ENCODE results near the gene ERC2.

Gene ERC2

DNA sequence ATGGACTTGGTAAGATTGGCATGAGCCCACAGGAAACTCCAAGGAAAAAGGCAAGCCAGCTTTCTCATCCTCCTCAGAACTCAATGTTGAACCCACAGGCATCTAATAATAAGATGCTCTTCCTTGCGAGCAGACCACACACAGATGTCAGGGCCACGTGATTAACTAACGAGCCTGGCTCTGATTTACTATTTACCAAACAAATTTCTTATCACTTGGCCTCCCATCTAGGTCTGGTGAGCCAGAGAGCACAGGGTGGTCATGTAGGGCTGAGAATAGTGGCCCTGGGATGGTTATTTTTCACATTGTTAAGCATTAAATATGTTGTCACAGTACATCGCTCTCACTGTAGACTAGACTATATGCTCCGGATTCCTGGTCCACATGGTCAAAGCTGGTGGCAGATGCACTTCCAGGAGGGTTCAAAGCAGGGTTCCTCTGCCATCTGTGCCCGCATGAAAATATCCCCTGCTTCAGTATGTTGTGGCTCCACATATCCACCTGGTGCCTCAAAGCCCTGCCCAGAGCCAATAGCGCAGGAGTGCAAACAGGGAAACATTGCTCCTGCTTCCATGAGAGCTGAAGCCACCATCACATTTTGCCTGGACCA, 508.7 kb downstream of the ERC2 start:
- no peaks in the 10 kb centered on the region for H3K36me3 ChIP-seq (ENCODE audit: control insufficient read depth, insufficient read depth, low read length)
- H3K4me3 ChIP-seq (ENCODE audit: extremely low read depth, insufficient read depth, low read length, poor library complexity, severe bottlenecking), result no peak overlapping the region
- WGBS, 2 experiments (ENCODE audit: insufficient coverage in 2 of 2), result 77 to 94% methylated on average over 5 to 6 of the region's 7 CpGs
- no peak overlapping the region for H3K27ac ChIP-seq (ENCODE audit: low read depth, low read length, severe bottlenecking)
- no peaks in the 10 kb centered on the region for H3K9me3 ChIP-seq (ENCODE audit: control insufficient read depth, low read length)
- no peaks in the 10 kb centered on the region for H3K4me1 ChIP-seq (ENCODE audit: control insufficient read depth, insufficient read depth, low read length, poor library complexity, severe bottlenecking)

DNA sequence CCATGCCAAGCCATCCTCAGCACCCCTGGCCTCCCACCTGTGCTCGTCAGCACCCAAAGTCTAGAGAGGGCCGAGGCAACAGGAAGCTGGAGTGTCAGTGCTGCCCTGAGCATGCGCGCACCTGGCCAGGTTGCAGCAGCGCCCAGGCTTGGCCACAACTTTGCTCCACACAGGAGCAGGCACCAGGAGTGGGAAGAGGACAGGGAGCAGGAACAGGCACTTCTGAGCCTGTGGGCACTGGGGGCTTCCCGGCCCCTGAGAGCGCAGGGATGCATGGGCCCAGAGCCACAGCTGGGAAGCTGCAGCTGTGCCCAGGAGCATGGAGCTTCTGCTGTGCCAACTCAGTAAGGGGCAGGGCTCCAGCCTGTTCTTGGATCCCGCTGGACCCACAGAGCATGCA, 509.7 kb downstream of the ERC2 start:
- Histone ChIP-seq H3K27ac (ENCODE audit: low read depth, low read length, severe bottlenecking) (no peak overlapping the region), H3K36me3 (ENCODE audit: control insufficient read depth, insufficient read depth, low read length) (no peaks in the 10 kb centered on the region)
- 89 to 95% methylated on average over 7 to 8 of the region's 8 CpGs for WGBS, 2 experiments (ENCODE audit: insufficient coverage in 2 of 2)

DNA sequence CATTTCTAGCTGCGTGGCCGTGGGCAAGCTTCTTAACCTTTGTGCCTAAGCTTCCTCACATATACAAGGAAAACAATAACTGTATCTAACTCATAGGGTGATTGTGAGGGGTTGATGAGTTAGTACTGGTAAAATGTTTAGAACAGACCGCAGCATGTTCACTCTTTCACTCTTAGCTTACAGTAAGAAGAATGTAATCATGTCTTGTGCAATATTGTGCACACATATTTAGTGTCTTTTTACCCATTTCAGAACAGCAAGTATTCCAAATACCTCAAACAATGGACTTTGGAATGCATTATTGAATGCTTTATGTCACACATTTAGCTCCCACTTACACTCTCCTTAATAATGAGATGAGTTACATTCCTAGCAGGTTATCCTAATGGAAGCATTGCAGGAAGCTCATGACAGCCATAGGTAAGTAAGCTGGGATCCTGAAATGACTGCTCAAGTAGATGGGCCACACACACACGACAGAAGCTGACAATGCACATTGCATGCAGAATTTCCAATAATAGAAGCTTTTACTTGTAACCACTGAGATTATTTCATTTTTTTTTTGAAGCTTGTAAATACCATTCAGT, 512.3 kb downstream of the ERC2 start:
- H3K9me3 ChIP-seq (ENCODE audit: control insufficient read depth, low read length), result no peaks in the 10 kb centered on the region
- WGBS, 2 experiments (ENCODE audit: insufficient coverage in 2 of 2), result 60 to 88% methylated on average over 1 to 3 of the region's 4 CpGs
- H3K4me1 ChIP-seq (ENCODE audit: control insufficient read depth, insufficient read depth, low read length, poor library complexity, severe bottlenecking), result no peaks in the 10 kb centered on the region
- no peak overlapping the region for H3K27ac ChIP-seq (ENCODE audit: low read depth, low read length, severe bottlenecking)
- no peaks in the 10 kb centered on the region for H3K36me3 ChIP-seq (ENCODE audit: control insufficient read depth, insufficient read depth, low read length)
- H3K4me3 ChIP-seq (ENCODE audit: extremely low read depth, insufficient read depth, low read length, poor library complexity, severe bottlenecking), result no peak overlapping the region

More for the DNA sequence above, 509.7 kb downstream of the ERC2 start:
- H3K4me3 ChIP-seq (ENCODE audit: extremely low read depth, insufficient read depth, low read length, poor library complexity, severe bottlenecking), result no peak overlapping the region
- no peaks in the 10 kb centered on the region for H3K9me3 ChIP-seq (ENCODE audit: control insufficient read depth, low read length)
- H3K4me1 ChIP-seq (ENCODE audit: control insufficient read depth, insufficient read depth, low read length, poor library complexity, severe bottlenecking), result no peaks in the 10 kb centered on the region

DNA sequence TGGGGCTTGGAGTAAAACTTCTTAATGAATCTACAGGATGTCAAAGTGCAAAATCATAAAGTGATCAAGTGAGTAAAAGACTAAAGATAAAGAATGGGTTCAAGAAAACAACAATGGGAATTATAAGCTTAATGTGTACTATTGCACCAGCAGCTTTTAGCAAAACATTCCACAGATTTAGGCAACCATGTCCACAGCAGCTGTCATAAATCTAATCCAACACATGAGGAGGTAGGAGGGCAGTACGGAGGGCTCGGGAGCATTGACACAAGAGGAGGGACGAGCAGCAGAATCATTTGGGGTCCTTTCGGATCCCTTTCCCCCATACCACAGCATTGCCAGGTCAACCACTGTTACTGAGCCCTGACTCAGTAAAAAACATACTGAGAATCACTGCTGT, 516.9 kb downstream of the ERC2 start:
- Histone ChIP-seq H3K4me1 (ENCODE audit: control insufficient read depth, insufficient read depth, low read length, poor library complexity, severe bottlenecking) (no peaks in the 10 kb centered on the region), H3K27ac (ENCODE audit: low read depth, low read length, severe bottlenecking) (no peak overlapping the region), H3K9me3 (ENCODE audit: control insufficient read depth, low read length) (no peaks in the 10 kb centered on the region), H3K36me3 (ENCODE audit: control insufficient read depth, insufficient read depth, low read length) (no peaks in the 10 kb centered on the region), H3K4me3 (ENCODE audit: extremely low read depth, insufficient read depth, low read length, poor library complexity, severe bottlenecking) (no peak overlapping the region)
- WGBS, 2 experiments (ENCODE audit: insufficient coverage in 2 of 2), result no CpG with 5 or more reads among the region's 4 CpGs

DNA sequence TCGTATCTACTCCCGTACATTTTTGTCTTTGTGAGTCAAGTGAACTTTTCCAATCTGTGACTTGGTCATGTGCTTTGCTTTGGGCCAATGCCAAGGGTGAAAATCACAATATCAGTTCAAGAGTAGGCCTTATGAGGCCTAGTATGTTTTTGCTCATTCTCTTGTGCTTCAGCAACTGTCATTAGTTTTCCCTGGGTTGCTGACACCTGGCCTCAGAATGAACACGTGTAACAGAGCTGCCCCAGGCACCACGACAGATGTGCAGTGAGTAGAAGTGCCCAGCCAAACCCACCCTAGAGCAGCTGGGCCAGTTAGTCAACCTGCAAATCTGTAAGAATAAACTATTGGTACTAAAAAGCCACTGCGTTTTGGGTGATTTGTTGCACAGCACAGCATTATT, 520.9 kb downstream of the ERC2 start:
- WGBS, 2 experiments (ENCODE audit: insufficient coverage in 2 of 2), result 85 to 96% methylated on average over 2 to 3 of the region's 5 CpGs
- Histone ChIP-seq H3K36me3 (ENCODE audit: control insufficient read depth, insufficient read depth, low read length) (no peaks in the 10 kb centered on the region), H3K4me1 (ENCODE audit: control insufficient read depth, insufficient read depth, low read length, poor library complexity, severe bottlenecking) (no peaks in the 10 kb centered on the region), H3K9me3 (ENCODE audit: control insufficient read depth, low read length) (no peaks in the 10 kb centered on the region), H3K27ac (ENCODE audit: low read depth, low read length, severe bottlenecking) (no peak overlapping the region), H3K4me3 (ENCODE audit: extremely low read depth, insufficient read depth, low read length, poor library complexity, severe bottlenecking) (no peak overlapping the region)

DNA sequence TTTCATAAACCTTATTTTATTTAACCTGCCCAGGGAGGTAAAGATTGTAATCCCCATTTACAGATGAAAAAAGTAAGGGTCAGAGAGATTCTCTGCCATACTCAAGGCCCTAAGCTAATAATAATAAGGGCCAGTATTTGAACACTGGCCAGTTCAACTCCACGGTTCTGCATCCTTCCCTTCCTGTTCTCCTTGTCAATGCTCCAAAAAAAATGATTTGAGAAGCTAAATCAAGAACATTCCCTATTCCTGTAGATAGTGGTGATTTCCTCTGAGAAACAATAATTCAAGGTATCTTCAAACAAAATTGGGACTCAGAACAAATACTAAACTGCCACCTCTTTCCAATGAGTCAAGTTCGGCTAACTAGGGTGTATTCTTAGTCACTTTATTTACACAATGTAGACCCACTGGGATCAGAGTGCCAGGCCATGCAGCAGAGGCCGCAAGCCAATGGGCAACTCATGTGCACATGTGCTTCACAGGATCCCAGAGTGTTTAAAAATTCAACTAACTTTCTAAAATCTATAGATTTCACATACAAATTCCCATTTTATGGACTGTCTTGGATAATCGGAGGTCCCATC, 521.6 kb downstream of the ERC2 start:
- Histone ChIP-seq H3K4me1 (ENCODE audit: control insufficient read depth, insufficient read depth, low read length, poor library complexity, severe bottlenecking) (no peaks in the 10 kb centered on the region), H3K4me3 (ENCODE audit: extremely low read depth, insufficient read depth, low read length, poor library complexity, severe bottlenecking) (no peak overlapping the region), H3K27ac (ENCODE audit: low read depth, low read length, severe bottlenecking) (no peak overlapping the region), H3K9me3 (ENCODE audit: control insufficient read depth, low read length) (no peaks in the 10 kb centered on the region), H3K36me3 (ENCODE audit: control insufficient read depth, insufficient read depth, low read length) (no peaks in the 10 kb centered on the region)
- whole genome bisulfite sequencing, 2 experiments (ENCODE audit: insufficient coverage in 2 of 2), result 92% methylated on average over 2 to 4 of the region's 4 CpGs

DNA sequence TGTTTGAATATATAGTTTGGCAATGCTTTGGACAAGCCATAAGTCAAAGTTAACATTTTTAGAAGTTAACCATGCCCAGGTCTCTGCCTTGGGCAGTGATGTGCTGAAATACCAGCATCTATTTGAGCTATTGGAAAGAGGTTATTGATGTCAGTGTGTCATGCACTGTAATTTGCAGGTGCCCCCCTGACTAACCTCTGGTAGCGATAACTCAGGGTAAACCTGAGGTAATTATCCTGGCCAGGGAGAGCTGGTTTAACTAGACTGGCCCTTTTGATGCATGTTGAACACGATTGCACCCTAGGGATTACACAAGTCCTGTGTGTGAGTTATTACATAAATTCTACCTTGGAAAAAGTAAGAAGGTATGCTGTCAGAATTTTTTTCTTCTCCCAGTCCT, 525.4 kb downstream of the ERC2 start:
- Histone ChIP-seq H3K9me3 (ENCODE audit: control insufficient read depth, low read length) (no peaks in the 10 kb centered on the region), H3K4me3 (ENCODE audit: extremely low read depth, insufficient read depth, low read length, poor library complexity, severe bottlenecking) (no peak overlapping the region), H3K4me1 (ENCODE audit: control insufficient read depth, insufficient read depth, low read length, poor library complexity, severe bottlenecking) (no peaks in the 10 kb centered on the region), H3K27ac (ENCODE audit: low read depth, low read length, severe bottlenecking) (no peak overlapping the region), H3K36me3 (ENCODE audit: control insufficient read depth, insufficient read depth, low read length) (no peaks in the 10 kb centered on the region)
- WGBS, 2 experiments (ENCODE audit: insufficient coverage in 2 of 2), result 85 to 100% methylated on average over 1 to 2 of the region's 2 CpGs

DNA sequence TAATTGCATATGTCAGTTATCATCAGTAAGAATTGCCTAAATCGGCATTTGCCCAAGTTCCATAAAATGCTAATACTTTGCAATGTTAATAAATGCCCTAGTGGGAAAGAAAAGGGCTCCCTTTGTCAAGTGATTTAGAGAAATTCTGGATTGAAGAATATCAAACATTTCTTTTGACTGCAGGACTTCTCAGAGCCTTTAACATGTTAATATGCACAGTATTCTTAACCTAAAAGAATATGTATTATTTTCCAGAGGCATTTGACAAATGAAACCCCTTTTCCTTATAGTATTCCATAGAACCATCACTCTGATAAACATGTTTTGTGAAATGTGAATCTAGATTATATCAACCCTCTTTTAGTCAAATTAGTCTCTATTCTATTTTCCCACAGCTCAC, 529.0 kb downstream of the ERC2 start:
- Histone ChIP-seq H3K4me3 (ENCODE audit: extremely low read depth, insufficient read depth, low read length, poor library complexity, severe bottlenecking) (no peak overlapping the region), H3K36me3 (ENCODE audit: control insufficient read depth, insufficient read depth, low read length) (no peaks in the 10 kb centered on the region), H3K9me3 (ENCODE audit: control insufficient read depth, low read length) (no peaks in the 10 kb centered on the region), H3K27ac (ENCODE audit: low read depth, low read length, severe bottlenecking) (no peak overlapping the region), H3K4me1 (ENCODE audit: control insufficient read depth, insufficient read depth, low read length, poor library complexity, severe bottlenecking) (no peaks in the 10 kb centered on the region)
- WGBS, 2 experiments (ENCODE audit: insufficient coverage in 2 of 2), result no CpG with 5 or more reads among the region's 1 CpG

DNA sequence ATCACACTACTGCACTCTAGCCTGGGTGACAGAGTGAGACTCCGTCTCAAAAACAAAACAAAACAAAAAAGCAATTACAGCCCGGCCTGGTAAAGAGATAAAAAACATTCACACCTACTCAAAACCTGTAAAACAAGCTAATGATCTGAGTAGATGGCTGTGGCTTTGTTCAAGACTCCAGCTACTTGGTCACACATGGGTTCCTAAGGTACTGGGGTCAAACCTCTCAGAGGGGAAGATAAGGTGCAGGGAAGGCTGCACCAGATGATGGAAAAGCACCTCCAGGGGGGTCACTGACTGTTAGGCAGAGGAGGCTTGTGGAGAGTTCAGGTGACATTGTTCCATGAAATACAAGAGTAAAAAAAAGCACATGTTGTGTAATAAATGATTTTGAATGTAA, 531.0 kb downstream of the ERC2 start:
- Histone ChIP-seq H3K27ac (ENCODE audit: low read depth, low read length, severe bottlenecking) (no peak overlapping the region), H3K36me3 (ENCODE audit: control insufficient read depth, insufficient read depth, low read length) (no peaks in the 10 kb centered on the region), H3K9me3 (ENCODE audit: control insufficient read depth, low read length) (no peaks in the 10 kb centered on the region), H3K4me1 (ENCODE audit: control insufficient read depth, insufficient read depth, low read length, poor library complexity, severe bottlenecking) (no peaks in the 10 kb centered on the region), H3K4me3 (ENCODE audit: extremely low read depth, insufficient read depth, low read length, poor library complexity, severe bottlenecking) (no peak overlapping the region)
- WGBS, 2 experiments (ENCODE audit: insufficient coverage in 2 of 2), result no CpG with 5 or more reads among the region's 2 CpGs

DNA sequence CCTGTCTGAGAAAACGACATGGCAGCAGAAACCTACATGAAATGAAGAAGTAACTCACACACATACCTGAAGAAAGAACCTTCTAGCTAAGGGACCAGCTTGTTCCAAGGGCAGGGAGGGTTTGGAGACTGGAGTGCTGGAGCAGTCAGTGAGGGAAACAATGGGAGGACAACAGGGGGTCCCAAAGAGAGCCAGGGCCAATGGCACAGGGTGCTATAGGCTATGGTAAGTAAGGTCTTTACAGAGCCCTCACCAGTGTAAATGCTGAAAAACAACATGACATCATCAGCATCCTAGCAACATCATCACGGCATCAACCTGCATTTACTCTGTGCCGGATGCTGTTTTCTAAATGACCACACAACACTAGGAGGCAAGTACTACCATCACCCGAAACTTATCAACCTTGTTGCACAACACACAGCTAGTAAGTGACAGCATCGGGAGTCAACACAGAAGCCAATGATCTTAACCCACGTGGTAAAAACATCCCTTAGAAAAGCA, 531.7 kb downstream of the ERC2 start:
- H3K4me3 ChIP-seq (ENCODE audit: extremely low read depth, insufficient read depth, low read length, poor library complexity, severe bottlenecking), result no peak overlapping the region
- no peaks in the 10 kb centered on the region for H3K4me1 ChIP-seq (ENCODE audit: control insufficient read depth, insufficient read depth, low read length, poor library complexity, severe bottlenecking)
- 84 to 87% methylated on average over 5 of the region's 6 CpGs for WGBS, 2 experiments (ENCODE audit: insufficient coverage in 2 of 2)
- H3K27ac ChIP-seq (ENCODE audit: low read depth, low read length, severe bottlenecking), result no peak overlapping the region
- no peaks in the 10 kb centered on the region for H3K36me3 ChIP-seq (ENCODE audit: control insufficient read depth, insufficient read depth, low read length)
- H3K9me3 ChIP-seq (ENCODE audit: control insufficient read depth, low read length), result no peaks in the 10 kb centered on the region

DNA sequence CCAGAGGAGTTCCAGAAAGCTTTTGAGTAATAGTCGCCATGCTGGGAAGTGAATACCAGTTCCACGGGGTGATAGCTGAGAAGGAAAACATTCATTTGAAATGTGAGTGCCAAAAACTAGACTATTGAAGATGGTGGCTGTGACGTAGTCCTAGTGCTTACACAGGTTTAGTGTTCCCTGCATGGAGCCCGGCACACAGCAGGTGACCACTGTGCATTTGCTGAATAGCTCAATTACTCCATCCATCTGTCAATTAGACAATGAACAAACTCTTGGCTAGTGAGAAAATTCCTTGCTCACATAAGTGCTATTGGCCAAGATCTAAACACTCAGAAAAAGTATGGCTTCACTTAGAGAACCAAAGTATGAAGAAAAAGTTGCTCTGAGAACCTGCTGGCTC, 533.0 kb downstream of the ERC2 start:
- Histone ChIP-seq H3K4me3 (ENCODE audit: extremely low read depth, insufficient read depth, low read length, poor library complexity, severe bottlenecking) (no peak overlapping the region), H3K27ac (ENCODE audit: low read depth, low read length, severe bottlenecking) (no peak overlapping the region), H3K36me3 (ENCODE audit: control insufficient read depth, insufficient read depth, low read length) (no peaks in the 10 kb centered on the region), H3K9me3 (ENCODE audit: control insufficient read depth, low read length) (no peaks in the 10 kb centered on the region), H3K4me1 (ENCODE audit: control insufficient read depth, insufficient read depth, low read length, poor library complexity, severe bottlenecking) (no peaks in the 10 kb centered on the region)
- 80 to 89% methylated on average over 4 of the region's 4 CpGs for WGBS, 2 experiments (ENCODE audit: insufficient coverage in 2 of 2)
